ENCODE data around the gene STX10. TPM values are rescaled to one million over a fixed set of nuclear protein-coding genes. Genes with fewer than 3 reads are reported as not detected.
A peak's percentile ranks its signal among the peaks of the same experiment; 100 is the strongest.
"Not testable (repeated sequence)": the region's sequence is repeated elsewhere in the genome, so short reads cannot be mapped to it uniquely, and the experiment has no call there.

The STX10 gene
- total RNA-seq, 6 experiments from 2014 or later = 48.5 to 63.4 (median 54.0) TPM

GRCh38 chr19:13149628-13150186 is 468 bp downstream of the STX10 start:
- no peak for TF ChIP-seq CTCF (IDR thresholded peaks at IDR 0.05)
- DNase-seq = peak; percentile 39
- Mint-ChIP-seq H3K36me3 (ENCODE audit: low read depth) (peaks cover 41% of the 10 kb centered on the region), H3K9me3 (peaks cover 19% of the 10 kb centered on the region), H3K4me1 (ENCODE audit: low read depth) (peaks cover 30% of the 10 kb centered on the region), H3K4me3 (peak overlapping the region; percentile 99), H3K27me3 (ENCODE audit: insufficient read depth) (peaks cover 36% of the 10 kb centered on the region), H3K27ac (peak overlapping the region; percentile 99)

GRCh38 chr19:13149173-13149627 is 975 bp downstream of the STX10 start:
- peak overlapping the region; percentile 99 for H3K4me3 Mint-ChIP-seq
- H3K9me3 Mint-ChIP-seq = peaks cover 18% of the 10 kb centered on the region
- not testable (repeated sequence) for DNase-seq
- peaks cover 31% of the 10 kb centered on the region for H3K27me3 Mint-ChIP-seq (ENCODE audit: insufficient read depth)
- H3K4me1 Mint-ChIP-seq (ENCODE audit: low read depth) = peaks cover 29% of the 10 kb centered on the region
- H3K36me3 Mint-ChIP-seq (ENCODE audit: low read depth) = peaks cover 39% of the 10 kb centered on the region
- peak overlapping the region; percentile 53 for H3K27ac Mint-ChIP-seq

GRCh38 chr19:13146763-13147563 is 3.2 kb downstream of the STX10 start:
- peaks cover 4% of the 10 kb centered on the region; the same call in 1 of the 2 replicates for H3K9me3 Mint-ChIP-seq
- no peak for TF ChIP-seq CTCF (IDR thresholded peaks at IDR 0.05)
- H3K4me1 Mint-ChIP-seq (ENCODE audit: low read depth) = peaks cover 41% of the 10 kb centered on the region
- H3K27me3 Mint-ChIP-seq (ENCODE audit: insufficient read depth) = peaks cover 12% of the 10 kb centered on the region
- peak overlapping the region; percentile 63 for H3K27ac Mint-ChIP-seq
- H3K4me3 Mint-ChIP-seq = peak overlapping the region; percentile 51; the same call in 1 of the 2 replicates
- peaks cover 25% of the 10 kb centered on the region for H3K36me3 Mint-ChIP-seq (ENCODE audit: low read depth)
- no peak for DNase-seq

- Mint-ChIP-seq H3K4me3 (no peak overlapping the region), H3K27ac (peak overlapping the region; percentile 46; the same call in 1 of the 2 replicates), H3K4me1 (ENCODE audit: low read depth) (peaks cover 28% of the 10 kb centered on the region), H3K9me3 (no peaks in the 10 kb centered on the region), H3K36me3 (ENCODE audit: low read depth) (peaks cover 14% of the 10 kb centered on the region), H3K27me3 (ENCODE audit: insufficient read depth) (no peaks in the 10 kb centered on the region)
- no peak for TF ChIP-seq CTCF (IDR thresholded peaks at IDR 0.05)
- DNase-seq = no peak
Observed at GRCh38 chr19:13139633-13140311, 10.4 kb downstream of the STX10 start.

- DNase-seq = no peak
- H3K9me3 Mint-ChIP-seq = no peaks in the 10 kb centered on the region
- peaks cover 10% of the 10 kb centered on the region for H3K36me3 Mint-ChIP-seq (ENCODE audit: low read depth)
- H3K4me1 Mint-ChIP-seq (ENCODE audit: low read depth) = peaks cover 35% of the 10 kb centered on the region
- H3K27ac Mint-ChIP-seq = no peak overlapping the region
- H3K27me3 Mint-ChIP-seq (ENCODE audit: insufficient read depth) = peaks cover 2% of the 10 kb centered on the region; the same call in 1 of the 2 replicates
- no peak for TF ChIP-seq CTCF (IDR thresholded peaks at IDR 0.05)
- H3K4me3 Mint-ChIP-seq = no peak overlapping the region
Observed at GRCh38 chr19:13138916-13139198, 11.3 kb downstream of the STX10 start.

Data from HFFc6 (cell line).